ENCODE data around the gene TMUB1.
A peak's percentile ranks its signal among the peaks of the same experiment; 100 is the strongest.

TMUB1 gene

DNA sequence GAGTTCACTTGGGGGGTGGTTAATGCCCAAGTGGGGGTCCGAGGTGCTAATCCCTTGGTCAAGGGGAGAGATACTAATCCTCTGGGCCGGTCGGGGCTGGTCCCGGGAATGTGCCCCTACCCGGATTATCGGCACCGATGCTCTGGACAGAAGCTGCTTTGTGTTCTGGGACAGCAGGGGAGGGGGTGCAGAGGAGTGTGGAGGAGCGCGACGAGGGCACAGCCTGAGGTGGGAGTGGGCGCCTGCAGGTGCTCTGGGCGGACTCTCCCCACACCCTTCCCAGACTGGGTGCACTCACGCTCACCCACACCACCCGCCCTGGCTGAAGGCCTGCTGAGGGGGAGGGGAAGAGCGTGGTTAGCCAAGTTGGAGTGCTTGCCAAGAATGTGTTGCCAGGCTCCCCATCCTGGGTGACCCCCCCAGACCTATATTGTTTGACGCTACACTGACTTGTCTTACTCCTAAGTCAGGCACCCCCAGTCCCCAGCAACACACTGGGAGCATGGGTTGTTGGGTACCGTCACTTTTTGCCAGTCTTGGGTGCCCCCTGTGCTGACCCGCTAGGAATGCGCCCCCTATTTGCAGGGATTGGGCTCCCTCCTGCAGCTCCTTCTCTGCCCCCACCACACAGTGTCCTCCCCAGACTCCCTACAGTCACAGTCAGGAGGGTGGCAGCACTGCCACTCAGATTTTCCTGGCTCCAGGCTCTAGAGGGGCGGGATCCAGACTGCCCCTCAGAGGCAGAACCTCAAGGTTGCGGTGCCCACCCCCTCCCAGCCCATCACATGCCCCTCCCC lies 22.7 kb downstream of the TMUB1 start:
- H3K36me3 ChIP-seq, result peaks cover 17 to 39% (median 35%) of the 10 kb centered on the region in 11 experiments

DNA sequence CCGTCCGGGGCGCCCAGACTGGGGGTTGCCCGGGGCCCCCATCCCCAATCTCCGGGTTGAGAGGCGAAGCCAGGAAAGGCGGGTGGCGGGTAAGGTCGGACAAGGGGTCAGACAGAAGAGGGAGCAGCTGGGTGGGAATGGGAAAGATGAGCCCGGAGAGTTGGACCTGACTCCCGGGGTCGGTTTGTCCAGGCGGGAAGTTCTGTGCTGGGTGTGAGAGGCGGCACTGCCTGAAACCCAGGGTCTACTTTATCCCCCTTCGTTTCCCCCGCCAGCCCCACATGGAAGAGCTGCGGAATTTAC lies 23.2 kb downstream of the TMUB1 start:
- peak overlapping the region; percentile 87 to 100 (median 97) for H3K4me2 ChIP-seq
- H3K9me3 ChIP-seq (replicated peaks in 1 of 11), result no peaks in the 10 kb centered on the region
- no peaks in the 10 kb centered on the region for H3K27me3 ChIP-seq
- peak overlapping the region; percentile 76 to 97 (median 88) for H3K4me3 ChIP-seq
- TF ChIP-seq Cebpa-rat (IDR thresholded peaks at IDR 0.05), result no peak
- peak overlapping the region; percentile 79 to 88 (median 85) for H3K9ac ChIP-seq
- H3K36me3 ChIP-seq, result peaks cover 12 to 34% (median 29%) of the 10 kb centered on the region in 11 experiments
- H4K20me1 ChIP-seq, result peaks cover 20 to 49% (median 29%) of the 10 kb centered on the region in 11 experiments; a peak in 20 of 22 replicates
- peak overlapping the region in 10 of 11 experiments; percentile 70 to 90 (median 84); a peak in 21 of 22 replicates for H3K27ac ChIP-seq
- peaks cover 39 to 49% (median 44%) of the 10 kb centered on the region in 10 experiments for H3K4me1 ChIP-seq

More for the DNA sequence above, 22.7 kb downstream of the TMUB1 start:
- Histone ChIP-seq H3K9me3 (replicated peaks in 1 of 11) (no peaks in the 10 kb centered on the region), H4K20me1 (peaks cover 22 to 55% (median 32%) of the 10 kb centered on the region in 11 experiments; a peak in 20 of 22 replicates), H3K27ac (peak overlapping the region in 10 of 11 experiments; percentile 70 to 90 (median 84); a peak in 21 of 22 replicates), H3K4me1 (peaks cover 39 to 49% (median 44%) of the 10 kb centered on the region in 10 experiments), H3K4me3 (peak overlapping the region; percentile 76 to 97 (median 88)), H3K9ac (peak overlapping the region; percentile 79 to 88 (median 85)), H3K4me2 (peak overlapping the region; percentile 87 to 100 (median 97)), H3K27me3 (no peaks in the 10 kb centered on the region)
- no peak for TF ChIP-seq Cebpa-rat (IDR thresholded peaks at IDR 0.05)

DNA sequence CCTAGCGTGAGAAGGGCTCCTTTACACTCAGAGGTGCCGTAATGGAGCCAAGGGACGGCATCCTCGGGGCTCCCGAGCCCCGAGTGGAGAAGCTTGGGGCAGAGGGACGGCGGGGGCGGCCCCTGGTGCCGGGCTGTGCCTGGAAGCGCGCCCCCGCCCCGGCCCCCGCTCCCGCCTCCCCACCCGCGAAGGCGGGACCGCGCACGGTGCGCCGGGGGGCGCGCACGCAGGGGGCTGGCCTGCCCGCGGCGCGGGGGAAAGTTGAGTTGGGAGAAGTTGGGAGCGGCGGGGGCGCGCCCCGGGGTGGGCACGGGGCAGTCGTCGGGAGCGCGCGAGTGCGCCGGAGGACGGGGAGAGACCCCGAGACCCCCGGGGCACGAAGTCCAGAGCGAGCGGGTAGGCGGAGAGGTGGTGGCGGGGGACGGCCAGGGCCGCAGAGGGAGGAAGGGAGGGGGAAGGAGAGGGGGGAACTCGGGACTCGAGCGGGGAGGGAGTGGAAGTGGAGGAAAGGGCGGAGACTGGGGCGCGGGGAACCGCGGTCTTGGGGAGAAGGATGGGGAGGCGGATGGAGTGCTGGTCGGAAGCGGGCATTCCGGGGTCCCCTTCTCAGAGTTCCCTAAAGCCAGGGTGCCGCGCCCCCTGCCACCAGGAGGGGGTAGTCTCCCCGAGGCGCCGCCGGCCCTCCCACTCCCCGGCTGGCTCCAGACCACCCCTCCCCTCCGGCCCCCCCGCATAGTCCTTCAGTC lies 23.8 kb downstream of the TMUB1 start, which contains the start of gene SLC4A2:
TSS of gene SLC4A2 (plus strand) at position 223 of the 746 bp plus-strand sequence. CDS start 2,399 bp downstream, outside the sequence.
- Histone ChIP-seq H3K36me3 (peaks cover 7 to 28% (median 24%) of the 10 kb centered on the region in 11 experiments), H3K9ac (peak within 1 kb of the TSS; percentile 79 to 88 (median 85)), H3K9me3 (replicated peaks in 1 of 11) (no peaks in the 10 kb centered on the region), H3K4me3 (peak within 1 kb of the TSS; percentile 76 to 97 (median 88)), H3K4me1 (peaks cover 39 to 49% (median 44%) of the 10 kb centered on the region in 10 experiments), H3K4me2 (peak within 1 kb of the TSS; percentile 87 to 100 (median 97)), H3K27me3 (no peaks in the 10 kb centered on the region), H3K27ac (peak within 1 kb of the TSS; percentile 70 to 90 (median 85)), H4K20me1 (peaks cover 20 to 44% (median 29%) of the 10 kb centered on the region in 11 experiments; a peak in 20 of 22 replicates)
- TF ChIP-seq Cebpa-rat (IDR thresholded peaks at IDR 0.05), result no peak

DNA sequence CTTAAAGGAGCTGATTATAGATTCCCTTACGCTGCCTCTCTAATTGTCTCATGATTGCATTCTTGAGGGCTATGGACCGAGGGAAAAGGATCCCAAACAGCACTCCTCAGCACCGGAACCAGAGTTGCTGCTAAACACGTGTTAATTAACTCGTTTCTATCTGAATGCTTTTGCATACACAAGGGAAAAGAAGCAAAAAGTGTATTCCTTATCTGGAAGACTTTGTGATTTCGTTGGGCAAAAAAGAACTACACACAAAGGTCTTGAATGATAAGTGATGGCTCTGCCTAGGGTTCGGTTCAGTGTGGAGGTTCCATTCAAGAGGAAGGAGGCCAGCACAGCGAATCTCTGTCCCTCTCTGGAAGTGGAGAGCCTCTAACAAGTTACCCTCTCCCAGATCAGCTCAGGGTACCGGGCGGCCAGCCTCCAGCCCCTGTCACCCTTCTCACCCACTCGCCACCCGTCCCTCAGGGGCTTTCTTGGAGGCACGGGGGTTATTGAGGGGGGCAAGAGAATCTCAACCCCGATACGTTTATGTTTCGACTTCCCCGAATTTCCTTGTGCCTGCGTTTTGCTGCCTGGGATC lies 24.4 kb downstream of the TMUB1 start:
- Histone ChIP-seq H3K36me3 (peaks cover 2 to 24% (median 18%) of the 10 kb centered on the region in 11 experiments; a peak in 19 of 22 replicates), H4K20me1 (peaks cover 20 to 39% (median 29%) of the 10 kb centered on the region in 11 experiments; a peak in 20 of 22 replicates), H3K9me3 (replicated peaks in 1 of 11) (no peaks in the 10 kb centered on the region), H3K4me1 (peaks cover 41 to 55% (median 46%) of the 10 kb centered on the region in 10 experiments), H3K27me3 (no peaks in the 10 kb centered on the region), H3K27ac (peak overlapping the region; percentile 70 to 90 (median 85)), H3K4me3 (peak overlapping the region; percentile 76 to 97 (median 88)), H3K9ac (peak overlapping the region; percentile 79 to 88 (median 85)), H3K4me2 (peak overlapping the region; percentile 87 to 100 (median 97))
- no peak for TF ChIP-seq Cebpa-rat (IDR thresholded peaks at IDR 0.05)

DNA sequence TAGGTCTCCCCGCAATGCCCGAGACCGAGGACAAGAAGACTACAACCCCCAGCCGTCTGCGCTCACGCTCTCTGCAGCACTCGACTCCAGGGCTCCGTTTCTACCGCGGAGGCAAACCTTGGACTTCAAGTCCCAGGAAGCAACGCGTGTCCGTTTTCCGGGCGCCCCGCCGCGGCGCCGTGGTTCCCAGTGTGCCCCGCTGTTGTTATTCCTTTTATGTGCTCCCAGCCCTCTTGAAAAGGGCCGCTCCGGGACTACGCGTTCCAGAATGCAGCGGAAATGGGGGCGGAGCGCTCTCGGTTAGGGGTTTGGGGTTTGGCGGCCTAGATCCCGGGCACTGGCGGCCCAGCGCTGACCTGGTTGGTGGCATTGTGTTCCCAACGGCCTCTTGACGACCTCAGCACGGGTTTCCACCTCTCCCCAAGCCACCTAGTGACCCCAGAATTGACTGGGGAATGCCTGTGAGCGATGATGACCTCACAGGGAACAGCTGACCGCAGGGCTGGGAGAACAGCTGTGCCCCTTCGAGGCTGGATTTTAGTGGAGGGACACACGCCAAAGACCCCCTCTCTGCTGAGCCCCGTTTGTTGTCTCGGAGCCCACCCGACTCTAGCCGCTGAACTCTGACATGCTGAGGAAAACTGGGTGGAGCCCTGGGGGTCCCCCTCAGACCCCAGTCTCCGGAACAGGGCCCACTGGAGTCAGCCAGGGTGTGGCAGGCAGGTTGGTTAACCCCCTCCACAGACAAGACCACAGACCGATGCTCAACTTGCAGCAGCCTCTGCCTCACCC lies 25.1 kb downstream of the TMUB1 start:
- Histone ChIP-seq H3K4me1 (peaks cover 47 to 62% (median 53%) of the 10 kb centered on the region in 10 experiments), H3K9me3 (replicated peaks in 1 of 11) (no peaks in the 10 kb centered on the region), H3K4me3 (peak overlapping the region; percentile 76 to 97 (median 88)), H4K20me1 (peaks cover 20 to 32% (median 29%) of the 10 kb centered on the region in 11 experiments; a peak in 20 of 22 replicates), H3K36me3 (peaks cover 0 to 24% (median 13%) of the 10 kb centered on the region in 11 experiments; a peak in 17 of 22 replicates), H3K27ac (peak overlapping the region; percentile 70 to 90 (median 85)), H3K27me3 (no peaks in the 10 kb centered on the region), H3K4me2 (peak overlapping the region; percentile 87 to 100 (median 97)), H3K9ac (peak overlapping the region; percentile 79 to 88 (median 85))
- TF ChIP-seq Cebpa-rat (IDR thresholded peaks at IDR 0.05), result no peak

DNA sequence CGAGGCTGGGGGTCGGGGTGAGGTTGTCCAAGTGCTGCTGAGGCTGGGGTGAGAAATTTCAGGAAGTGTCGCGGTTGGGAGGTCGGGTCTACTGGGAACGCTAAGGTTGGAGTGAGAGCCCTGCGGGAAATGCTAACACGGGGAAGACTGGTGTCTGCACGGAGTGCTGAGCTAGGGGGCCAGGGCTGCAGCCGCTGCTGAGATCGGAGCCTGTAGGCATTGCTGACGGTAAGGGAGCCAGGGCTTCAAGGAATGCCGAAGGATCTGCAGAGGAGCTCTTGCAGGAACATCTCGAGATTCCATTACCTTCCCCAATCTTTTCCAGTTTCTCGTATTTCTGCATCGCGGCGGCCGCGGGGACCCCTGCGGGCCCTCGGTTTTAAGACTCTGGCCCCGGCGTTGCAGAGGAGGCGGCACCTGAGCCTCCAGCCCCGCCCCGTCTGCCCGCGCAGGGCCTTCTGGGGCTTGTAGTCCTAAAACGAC lies 25.7 kb downstream of the TMUB1 start, which contains the start of gene CDK5:
TSS of gene CDK5 (minus strand) at position 392 of the 483 bp plus-strand sequence. CDS start at position 343, 49 bp downstream.
- Histone ChIP-seq H4K20me1 (peaks cover 20 to 28% (median 25%) of the 10 kb centered on the region in 11 experiments; a peak in 20 of 22 replicates), H3K9ac (peak within 1 kb of the TSS; percentile 79 to 88 (median 85)), H3K27ac (peak within 1 kb of the TSS; percentile 70 to 90 (median 85)), H3K4me1 (peaks cover 54 to 67% (median 59%) of the 10 kb centered on the region in 10 experiments), H3K4me3 (peak within 1 kb of the TSS; percentile 76 to 97 (median 88)), H3K9me3 (replicated peaks in 1 of 11) (no peaks in the 10 kb centered on the region), H3K36me3 (peaks cover 0 to 20% (median 10%) of the 10 kb centered on the region in 11 experiments; a peak in 17 of 22 replicates), H3K27me3 (no peaks in the 10 kb centered on the region), H3K4me2 (peak within 1 kb of the TSS; percentile 87 to 100 (median 97))
- no peak for TF ChIP-seq Cebpa-rat (IDR thresholded peaks at IDR 0.05)

DNA sequence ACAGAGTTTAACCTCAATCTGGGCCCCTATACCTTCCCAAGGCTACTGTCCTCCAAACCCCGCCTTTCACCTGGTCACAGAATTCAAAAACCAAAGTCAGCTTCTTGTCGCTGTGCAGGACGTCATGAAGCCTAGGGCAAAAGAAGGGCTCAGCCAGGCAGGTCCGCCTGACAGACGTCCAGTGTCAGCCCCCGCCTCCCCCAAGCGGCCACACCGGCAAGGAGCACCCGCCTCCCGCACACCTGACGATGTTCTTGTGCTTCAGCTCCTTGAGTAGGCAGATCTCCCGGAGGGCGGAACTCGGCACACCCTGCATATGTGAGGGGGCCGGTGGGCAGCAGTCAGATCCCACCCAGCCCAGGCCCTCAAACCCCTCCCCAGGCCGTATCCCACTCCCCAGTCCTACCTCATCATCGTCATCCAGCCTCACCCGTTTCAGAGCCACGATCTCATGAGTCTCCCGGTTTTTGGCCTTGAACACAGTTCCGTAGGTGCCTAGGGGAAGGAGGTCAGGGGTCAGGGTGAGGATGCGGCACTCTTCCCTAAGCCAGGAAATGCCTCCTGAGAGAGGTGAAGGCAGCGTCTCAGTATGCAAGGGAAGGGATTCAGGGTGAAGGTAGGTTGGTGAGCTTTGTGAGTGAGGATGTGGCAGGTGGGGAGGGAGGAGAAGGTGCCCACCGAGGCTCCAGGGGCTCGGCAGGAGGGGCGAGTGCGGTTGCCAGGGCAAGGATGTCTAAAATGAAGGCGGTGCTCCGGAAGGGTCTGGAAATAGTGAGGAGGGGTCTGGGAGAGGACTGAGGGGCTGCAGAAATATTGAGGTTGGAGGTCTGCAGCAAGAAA lies 26.4 kb downstream of the TMUB1 start:
- TF ChIP-seq Cebpa-rat (IDR thresholded peaks at IDR 0.05), result no peak
- H3K36me3 ChIP-seq, result peaks cover 0 to 14% (median 3%) of the 10 kb centered on the region in 11 experiments; a peak in 14 of 22 replicates
- H3K9ac ChIP-seq, result peak overlapping the region; percentile 69 to 88 (median 83)

More for the DNA sequence above, 26.4 kb downstream of the TMUB1 start:
- peaks cover 58 to 67% (median 62%) of the 10 kb centered on the region in 10 experiments for H3K4me1 ChIP-seq
- no peaks in the 10 kb centered on the region; a peak in 1 of 22 replicates for H3K27me3 ChIP-seq
- no peaks in the 10 kb centered on the region for H3K9me3 ChIP-seq (replicated peaks in 1 of 11)
- peak overlapping the region; percentile 81 to 99 (median 97) for H3K4me2 ChIP-seq
- peak overlapping the region in 9 of 11 experiments; percentile 2 to 88 (median 81); a peak in 10 of 22 replicates for H3K27ac ChIP-seq
- H4K20me1 ChIP-seq, result peaks cover 15 to 28% (median 19%) of the 10 kb centered on the region in 11 experiments; a peak in 20 of 22 replicates
- peak overlapping the region; percentile 76 to 97 (median 88) for H3K4me3 ChIP-seq
